ENCODE measurements around the gene HHIP. TPM values are rescaled to one million over a fixed set of nuclear protein-coding genes. Genes with fewer than 3 reads are reported as not detected.

HHIP gene
- total and polyA plus RNA-seq, 2 donors (not counting 1 experiment from before 2014, with no cell fraction given): 0.39 TPM; not detected in 1

DNA sequence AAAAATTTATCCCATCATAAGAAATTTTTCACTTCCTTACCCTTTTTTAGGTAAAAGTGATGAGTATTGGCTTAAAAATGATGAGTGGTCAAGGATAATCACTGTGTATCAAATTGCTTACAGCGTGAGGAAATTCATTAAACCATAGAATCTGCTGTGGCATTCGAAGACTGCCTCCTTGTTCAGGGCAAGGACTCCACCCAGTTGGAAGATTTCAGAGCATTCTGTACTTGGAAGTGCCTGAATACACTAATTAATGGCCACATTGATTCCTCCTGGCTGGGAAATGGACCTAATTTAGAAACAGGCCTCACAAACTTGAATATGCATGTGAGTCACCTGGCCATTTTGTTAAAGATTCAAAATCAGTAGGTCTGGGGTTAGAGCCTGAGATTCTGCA lies 83.2 kb downstream of the HHIP start:
- Histone ChIP-seq H3K79me2 (ENCODE audit: control insufficient read depth, insufficient read depth, low read length) (no peaks in the 10 kb centered on the region), H3K9me3 (ENCODE audit: control extremely low read depth in 1 of 3, control insufficient read depth in 2 of 3, insufficient read depth in 1 of 3, low read length in 2 of 3) (no peaks in the 10 kb centered on the region), H3K27me3 (replicated peaks in 1 of 4; ENCODE audit: control extremely low read depth in 1 of 4, control insufficient read depth in 3 of 4, insufficient read depth in 4 of 4, low read length in 3 of 4) (no peaks in the 10 kb centered on the region), H3K27ac (ENCODE audit: low read length in 2 of 2) (no peak overlapping the region), H3K4me3 (ENCODE audit: control extremely low read depth in 1 of 5, extremely low read depth in 1 of 5, insufficient read depth in 1 of 5, low read depth in 2 of 5, low read length in 4 of 5) (no peak overlapping the region), H3K9ac (ENCODE audit: low read length) (no peak overlapping the region), H3K4me1 (ENCODE audit: control insufficient read depth in 2 of 2, insufficient read depth in 2 of 2, low read length in 2 of 2) (no peaks in the 10 kb centered on the region), H3K36me3 (replicated peaks in 1 of 2; ENCODE audit: control extremely low read depth in 1 of 2, control insufficient read depth in 1 of 2, extremely low read depth in 1 of 2, insufficient read depth in 2 of 2, low read length in 1 of 2) (no peaks in the 10 kb centered on the region), H3K4me2 (replicated peaks; ENCODE audit: low read depth, low read length, poor library complexity, severe bottlenecking) (no peak overlapping the region), H4K20me1 (ENCODE audit: control insufficient read depth, insufficient read depth, low read length, poor library complexity, severe bottlenecking) (no peaks in the 10 kb centered on the region), H2AFZ (ENCODE audit: insufficient read depth, low read depth, low read length, poor library complexity, severe bottlenecking) (no peak overlapping the region)
- Mint-ChIP-seq H3K4me3 (no peak overlapping the region), H3K4me1 (no peaks in the 10 kb centered on the region), H3K27me3 (no peaks in the 10 kb centered on the region), H3K9me3 (ENCODE audit: insufficient read depth) (no peaks in the 10 kb centered on the region), H3K27ac (no peak overlapping the region)
- ATAC-seq (ENCODE audit: low read depth): no peak
- ChIA-PET CTCF (no interaction called here), POLR2A (no interaction called here)
- DNase-seq: no peak
- intact Hi-C loops (cut with micrococcal nuclease): no loop called here
- no peak for TF ChIP-seq EZH2 (IDR thresholded peaks at IDR 0.05; ENCODE audit: borderline replicate concordance, insufficient read depth, low read depth, low read length, poor library complexity, severe bottlenecking)
- TF ChIP-seq, protein P1, sequence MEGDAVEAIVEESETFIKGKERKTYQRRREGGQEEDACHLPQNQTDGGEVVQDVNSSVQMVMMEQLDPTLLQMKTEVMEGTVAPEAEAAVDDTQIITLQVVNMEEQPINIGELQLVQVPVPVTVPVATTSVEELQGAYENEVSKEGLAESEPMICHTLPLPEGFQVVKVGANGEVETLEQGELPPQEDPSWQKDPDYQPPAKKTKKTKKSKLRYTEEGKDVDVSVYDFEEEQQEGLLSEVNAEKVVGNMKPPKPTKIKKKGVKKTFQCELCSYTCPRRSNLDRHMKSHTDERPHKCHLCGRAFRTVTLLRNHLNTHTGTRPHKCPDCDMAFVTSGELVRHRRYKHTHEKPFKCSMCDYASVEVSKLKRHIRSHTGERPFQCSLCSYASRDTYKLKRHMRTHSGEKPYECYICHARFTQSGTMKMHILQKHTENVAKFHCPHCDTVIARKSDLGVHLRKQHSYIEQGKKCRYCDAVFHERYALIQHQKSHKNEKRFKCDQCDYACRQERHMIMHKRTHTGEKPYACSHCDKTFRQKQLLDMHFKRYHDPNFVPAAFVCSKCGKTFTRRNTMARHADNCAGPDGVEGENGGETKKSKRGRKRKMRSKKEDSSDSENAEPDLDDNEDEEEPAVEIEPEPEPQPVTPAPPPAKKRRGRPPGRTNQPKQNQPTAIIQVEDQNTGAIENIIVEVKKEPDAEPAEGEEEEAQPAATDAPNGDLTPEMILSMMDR (IDR thresholded peaks at IDR 0.05): no peak
- 67% methylated on average over 2 of the region's 2 CpGs for WGBS (ENCODE audit: insufficient coverage)

DNA sequence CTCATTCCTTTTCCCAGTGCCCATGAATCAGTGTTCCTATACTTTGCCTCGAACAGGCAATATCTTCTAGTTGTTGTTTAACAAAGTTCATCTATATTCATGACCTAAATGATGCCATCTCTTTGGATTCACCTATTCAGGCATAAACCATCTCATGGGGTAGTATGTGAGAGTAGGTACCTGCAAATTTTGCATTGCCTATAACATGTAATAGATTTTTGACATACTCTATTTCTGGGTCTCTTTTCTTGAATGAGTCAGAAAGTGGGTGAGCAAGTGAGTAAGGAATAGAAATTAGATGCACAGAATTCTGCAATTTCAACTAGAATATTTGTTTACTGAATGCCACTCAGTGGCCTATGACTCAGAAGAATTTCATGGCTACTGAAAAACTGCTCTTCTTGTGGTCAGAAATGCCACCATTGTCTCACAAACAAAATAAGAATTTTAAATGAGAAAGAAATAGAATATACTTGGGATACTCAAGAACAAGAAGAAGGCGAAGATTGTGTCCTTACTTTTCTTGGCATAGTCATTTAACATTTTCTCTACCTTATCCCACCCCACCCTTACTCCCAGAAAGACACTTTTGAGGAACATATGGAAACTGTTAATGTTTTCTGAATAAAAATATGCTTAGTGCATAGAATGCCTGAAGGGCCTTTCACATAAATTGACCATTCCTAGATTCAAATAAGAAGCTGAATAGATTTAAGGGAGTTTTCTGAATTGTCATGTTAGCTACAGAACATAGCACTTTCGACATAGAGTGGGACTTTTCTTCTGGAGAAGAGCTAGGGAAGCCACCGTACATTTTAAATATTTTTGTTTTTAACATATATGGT lies 86.8 kb downstream of the HHIP start:
- Mint-ChIP-seq H3K9me3 (ENCODE audit: insufficient read depth) (no peaks in the 10 kb centered on the region), H3K27ac (no peak overlapping the region), H3K4me3 (no peak overlapping the region), H3K27me3 (no peaks in the 10 kb centered on the region), H3K4me1 (no peaks in the 10 kb centered on the region)
- H3K79me2 ChIP-seq (ENCODE audit: control insufficient read depth, insufficient read depth, low read length): no peaks in the 10 kb centered on the region
- no peaks in the 10 kb centered on the region for H3K27me3 ChIP-seq (replicated peaks in 1 of 4; ENCODE audit: control extremely low read depth in 1 of 4, control insufficient read depth in 3 of 4, insufficient read depth in 4 of 4, low read length in 3 of 4)
- H3K4me1 ChIP-seq (ENCODE audit: control insufficient read depth in 2 of 2, insufficient read depth in 2 of 2, low read length in 2 of 2): no peaks in the 10 kb centered on the region
- no peak overlapping the region for H3K4me2 ChIP-seq (replicated peaks; ENCODE audit: low read depth, low read length, poor library complexity, severe bottlenecking)
- no peaks in the 10 kb centered on the region for H4K20me1 ChIP-seq (ENCODE audit: control insufficient read depth, insufficient read depth, low read length, poor library complexity, severe bottlenecking)
- ATAC-seq (ENCODE audit: low read depth) (no peak), DNase-seq (no peak)
- intact Hi-C loops (cut with micrococcal nuclease): no loop called here
- ChIA-PET CTCF (no interaction called here), POLR2A (no interaction called here)
- no peak overlapping the region for H2AFZ ChIP-seq (ENCODE audit: insufficient read depth, low read depth, low read length, poor library complexity, severe bottlenecking)
- no CpG with 5 or more reads among the region's 4 CpGs for WGBS (ENCODE audit: insufficient coverage)
- no peak overlapping the region for H3K4me3 ChIP-seq (ENCODE audit: control extremely low read depth in 1 of 5, extremely low read depth in 1 of 5, insufficient read depth in 1 of 5, low read depth in 2 of 5, low read length in 4 of 5)
- no peaks in the 10 kb centered on the region for H3K36me3 ChIP-seq (replicated peaks in 1 of 2; ENCODE audit: control extremely low read depth in 1 of 2, control insufficient read depth in 1 of 2, extremely low read depth in 1 of 2, insufficient read depth in 2 of 2, low read length in 1 of 2)
- no peak overlapping the region for H3K27ac ChIP-seq (ENCODE audit: low read length in 2 of 2)
- TF ChIP-seq EZH2 (IDR thresholded peaks at IDR 0.05; ENCODE audit: borderline replicate concordance, insufficient read depth, low read depth, low read length, poor library complexity, severe bottlenecking): no peak
- TF ChIP-seq, protein P1 (IDR thresholded peaks at IDR 0.05): no peak
- H3K9me3 ChIP-seq (ENCODE audit: control extremely low read depth in 1 of 3, control insufficient read depth in 2 of 3, insufficient read depth in 1 of 3, low read length in 2 of 3): no peaks in the 10 kb centered on the region
- H3K9ac ChIP-seq (ENCODE audit: low read length): no peak overlapping the region

Measured in B cell (primary cell).